ENCODE data around the gene CFAP61.

CFAP61 gene

GRCh38 chr20:20327746-20328145 is 275.4 kb downstream of the CFAP61 start:
- in situ Hi-C loops (cut with MboI; ENCODE audit: low sequenced_read_pairs, unreplicated experiment) = no loop called here
- no peak for DNase-seq (ENCODE audit: low spot score)
- TF ChIP-seq CTCF (IDR thresholded peaks at IDR 0.05; ENCODE audit: borderline replicate concordance, control extremely low read depth, extremely low read depth, insufficient read depth, missing control alignments) = no peak

GRCh38 chr20:20329564-20329963 is 277.2 kb downstream of the CFAP61 start:
- in situ Hi-C loops (cut with MboI; ENCODE audit: low sequenced_read_pairs, unreplicated experiment) = no loop called here
- no peak for TF ChIP-seq CTCF (IDR thresholded peaks at IDR 0.05; ENCODE audit: borderline replicate concordance, control extremely low read depth, extremely low read depth, insufficient read depth, missing control alignments)
- no peak for DNase-seq (ENCODE audit: low spot score)

GRCh38 chr20:20331156-20331555 is 278.8 kb downstream of the CFAP61 start:
- in situ Hi-C loops (cut with MboI; ENCODE audit: low sequenced_read_pairs, unreplicated experiment) = no loop called here
- no peak for DNase-seq (ENCODE audit: low spot score)
- TF ChIP-seq CTCF (IDR thresholded peaks at IDR 0.05; ENCODE audit: borderline replicate concordance, control extremely low read depth, extremely low read depth, insufficient read depth, missing control alignments) = no peak

- TF ChIP-seq CTCF (IDR thresholded peaks at IDR 0.05; ENCODE audit: borderline replicate concordance, control extremely low read depth, extremely low read depth, insufficient read depth, missing control alignments) = no peak
- no peak for DNase-seq (ENCODE audit: low spot score)
- in situ Hi-C loops (cut with MboI; ENCODE audit: low sequenced_read_pairs, unreplicated experiment) = no loop called here
These were observed 279.5 kb downstream of the CFAP61 start for GRCh38 chr20:20331817-20332216.

GRCh38 chr20:20333866-20334265 is 281.5 kb downstream of the CFAP61 start:
- TF ChIP-seq CTCF (IDR thresholded peaks at IDR 0.05; ENCODE audit: borderline replicate concordance, control extremely low read depth, extremely low read depth, insufficient read depth, missing control alignments) = no peak
- in situ Hi-C loops (cut with MboI; ENCODE audit: low sequenced_read_pairs, unreplicated experiment) = no loop called here

GRCh38 chr20:20334489-20334888 is 282.2 kb downstream of the CFAP61 start:
- in situ Hi-C loops (cut with MboI; ENCODE audit: low sequenced_read_pairs, unreplicated experiment) = no loop called here
- TF ChIP-seq CTCF (IDR thresholded peaks at IDR 0.05; ENCODE audit: borderline replicate concordance, control extremely low read depth, extremely low read depth, insufficient read depth, missing control alignments) = no peak
- peak; percentile 76 for DNase-seq (ENCODE audit: low spot score)

More at GRCh38 chr20:20333866-20334265, 281.5 kb downstream of the CFAP61 start:
- DNase-seq (ENCODE audit: low spot score) = no peak
